ENCODE data around the gene CERS2. TPM values are rescaled to one million over a fixed set of nuclear protein-coding genes. Genes with fewer than 3 reads are reported as not detected.

The CERS2 gene
- total and polyA plus RNA-seq, 2 of the 4 experiments (the other 2 are of a cell fraction), result 118 to 127 TPM

GRCh38 chr1:151005729-151006319, 31.2 kb upstream of the CERS2 start:
- Histone ChIP-seq H2AK5ac (ENCODE audit: low read depth, low read length) (peak overlapping the region; percentile 37; the same call in 1 of the 2 replicates), H3K14ac (replicated peaks; ENCODE audit: low read depth, low read length) (peak overlapping the region; percentile 87), H2BK120ac (ENCODE audit: low read depth, low read length) (peak overlapping the region; percentile 82; the same call in 1 of the 2 replicates), H2AFZ (replicated peaks; ENCODE audit: low read length, poor library complexity) (peak overlapping the region; percentile 93), H4K5ac (ENCODE audit: low read depth, low read length) (peak overlapping the region; percentile 70; the same call in 1 of the 2 replicates), H3K9me3 (ENCODE audit: control insufficient read depth, insufficient read depth, low read length) (no peaks in the 10 kb centered on the region), H3K4me1 (ENCODE audit: control insufficient read depth, insufficient read depth, low read length) (peaks cover 8% of the 10 kb centered on the region), H3K56ac (ENCODE audit: extremely low read depth, insufficient read depth, low read length) (no peak overlapping the region), H3K36me3 (ENCODE audit: control insufficient read depth, insufficient read depth, low read length) (peaks cover 9% of the 10 kb centered on the region; the same call in 1 of the 2 replicates), H2BK20ac (ENCODE audit: low read depth, low read length) (no peak overlapping the region), H3K4ac (ENCODE audit: low read depth, low read length) (peak overlapping the region; percentile 82), H4K8ac (ENCODE audit: low read depth in 2 of 2, low read length in 2 of 2) (peak overlapping the region; percentile 57 to 81), H3K23ac (ENCODE audit: low read depth, low read length) (peak overlapping the region; percentile 83; the same call in 1 of the 2 replicates), H3K9me1 (ENCODE audit: insufficient read depth, low read length) (peaks cover 11% of the 10 kb centered on the region), H3K9ac (ENCODE audit: low read depth, low read length) (peak overlapping the region; percentile 88), H3K4me3 (ENCODE audit: insufficient read depth, low read depth, low read length) (peak overlapping the region; percentile 47), H3K4me2 (ENCODE audit: low read depth, low read length) (peak overlapping the region; percentile 79), H4K91ac (ENCODE audit: insufficient read depth, low read depth, low read length) (peak overlapping the region; percentile 76), H2BK15ac (ENCODE audit: low read depth, low read length) (no peak overlapping the region; the same call in 1 of the 3 replicates), H3K27me3 (ENCODE audit: control insufficient read depth, insufficient read depth, low read length) (no peaks in the 10 kb centered on the region), H3K79me1 (ENCODE audit: low read depth in 1 of 2, low read length in 2 of 2) (peaks cover 11 to 40% of the 10 kb centered on the region in 2 experiments), H2BK5ac (ENCODE audit: low read depth, low read length, poor library complexity, severe bottlenecking) (peak overlapping the region; percentile 75), H3K18ac (ENCODE audit: low read depth, low read length) (peak overlapping the region; percentile 62), H3K27ac (ENCODE audit: insufficient read depth, low read length) (peak overlapping the region; percentile 80), H2AK9ac (replicated peaks; ENCODE audit: low read depth, low read length, poor library complexity) (peak overlapping the region; percentile 82), H4K20me1 (ENCODE audit: insufficient read depth, low read length) (no peaks in the 10 kb centered on the region)
- in situ Hi-C loops (cut with MboI; ENCODE audit: low sequenced_read_pairs), result no loop called here
- dilution Hi-C loops (cut with HindIII; ENCODE audit: low sequenced_read_pairs, unreplicated experiment), result no loop called here
- CTCF ChIA-PET, result interaction anchor here (0.5 to 2.3 kb wide), 7 partner anchors 9 to 628 kb away, joined by 3 to 24 read pairs (median 6); partner anchors contain the start of gene ANXA9
- no TSS peak for BruUV-seq (replicated peaks)
- no peak for DNase-seq
- POLR2A ChIA-PET (ENCODE audit: unreplicated experiment), result interaction anchor here (1.0 kb wide), 1 partner anchor 42 kb away, joined by 4 read pairs; the partner anchor contains the start of gene C1orf56
- no CpG with 5 or more reads among the region's 4 CpGs for WGBS, 2 experiments (ENCODE audit: extremely low coverage in 2 of 2, insufficient read length in 1 of 2)
- no peak for ATAC-seq (ENCODE audit: low read depth)
- intact Hi-C loops (cut with micrococcal nuclease), result loop anchor here (5.0 to 10.0 kb wide), 2 partner anchors 56 to 441 kb away; partner anchors contain the start of gene MLLT11
- TF ChIP-seq RFX5 (IDR thresholded peaks at IDR 0.05; ENCODE audit: low read depth, low read length) (no peak), CHD1 (IDR thresholded peaks at IDR 0.05; ENCODE audit: low read depth, low read length) (no peak), CTCF (conservative IDR thresholded peaks at IDR 0.05; ENCODE audit: low read depth, low read length) (no peak), FOS (IDR thresholded peaks at IDR 0.05; ENCODE audit: low read depth, low read length) (no peak), CEBPB (IDR thresholded peaks at IDR 0.05; ENCODE audit: low read depth, low read length) (no peak), MAFK (IDR thresholded peaks at IDR 0.05; ENCODE audit: low read depth, low read length) (no peak), BHLHE40 (IDR thresholded peaks at IDR 0.05; ENCODE audit: low read depth, low read length) (no peak), RCOR1 (IDR thresholded peaks at IDR 0.05; ENCODE audit: insufficient replicate concordance, low read length) (no peak), SMC3 (IDR thresholded peaks at IDR 0.05; ENCODE audit: low read depth, low read length) (no peak), NFE2L2 (IDR thresholded peaks at IDR 0.05; ENCODE audit: low read depth, low read length) (no peak), USF2 (IDR thresholded peaks at IDR 0.05; ENCODE audit: low read depth, low read length) (no peak), MXI1 (IDR thresholded peaks at IDR 0.05; ENCODE audit: borderline replicate concordance, low read depth, low read length) (no peak), MAZ (IDR thresholded peaks at IDR 0.05; ENCODE audit: borderline replicate concordance, low read depth, low read length) (no peak), POLR2A (IDR thresholded peaks at IDR 0.05; ENCODE audit: low read depth, low read length) (no peak), RAD21 (IDR thresholded peaks at IDR 0.05; ENCODE audit: low read length) (no peak)
